MG63 (cell line): ENCODE results near the gene C17orf50. TPM values are rescaled to one million over a fixed set of nuclear protein-coding genes. Genes with fewer than 3 reads are reported as not detected.

Experiments used
- DNase-seq: peaks from one replicate; pipeline ENCODE4 v3.0.0-alpha.2; 2020
- H3K27me3 ChIP-seq: fragments of 250-450 bp; sonication (Bioruptor Pico); 2 replicates; pipeline ENCODE4 v1.5.1; 2020; ENCODE audit warnings: mild to moderate bottlenecking, moderate library complexity
- H3K36me3 ChIP-seq: fragments of 250-450 bp; sonication (Bioruptor Pico); 2 replicates; pipeline ENCODE4 v1.5.1; 2020; ENCODE audit warnings: mild to moderate bottlenecking, moderate library complexity
- H3K4me3 ChIP-seq: fragments of 250-450 bp; sonication (Bioruptor Pico); 2 replicates; pipeline ENCODE4 v1.5.1; 2020; ENCODE audit warnings: mild to moderate bottlenecking, moderate library complexity
- H3K9me3 ChIP-seq: fragments of 250-450 bp; sonication (Bioruptor Pico); 2 replicates; pipeline ENCODE4 v1.5.1; 2020; ENCODE audit warnings: mild to moderate bottlenecking, moderate library complexity
- total RNA-seq: library from RNA; depleted of rRNA; stranded (reverse); fragments of >200 nt; shearing (Covaris generic); gene quantifications from 2 replicates; pipeline ENCODE4 v1.2.3, GENCODE V29; 2014; ENCODE audit warnings: low replicate concordance; rRNA removed

Gene C17orf50
- total RNA-seq, result not detected in 2 replicates

GRCh38 chr17:35760587-35760986 lies at the start of gene C17orf50:
Gene C17orf50, plus strand, starts transcription at chr17:35760887. Its CDS starts 55 bp downstream, at chr17:35760942.
- Histone ChIP-seq H3K36me3 (no peaks in the 10 kb centered on the region), H3K27me3 (no peaks in the 10 kb centered on the region; the same call in 1 of the 2 replicates), H3K9me3 (no peaks in the 10 kb centered on the region), H3K4me3 (no peak within 1 kb of the TSS)
- DNase-seq, result no peak

- DNase-seq, result no peak
- Histone ChIP-seq H3K9me3 (no peaks in the 10 kb centered on the region), H3K4me3 (no peak overlapping the region), H3K27me3 (no peaks in the 10 kb centered on the region), H3K36me3 (peaks cover 43% of the 10 kb centered on the region)
Observed at GRCh38 chr17:35710950-35711349, 49.7 kb upstream of the C17orf50 start.

- no peak for DNase-seq
- Histone ChIP-seq H3K9me3 (no peaks in the 10 kb centered on the region), H3K36me3 (peaks cover 55% of the 10 kb centered on the region), H3K4me3 (no peak overlapping the region), H3K27me3 (no peaks in the 10 kb centered on the region)
Observed at GRCh38 chr17:35713069-35713728, 47.5 kb upstream of the C17orf50 start.

- Histone ChIP-seq H3K9me3 (no peaks in the 10 kb centered on the region), H3K4me3 (no peak overlapping the region), H3K36me3 (peaks cover 49% of the 10 kb centered on the region), H3K27me3 (no peaks in the 10 kb centered on the region)
- no peak for DNase-seq
Observed at GRCh38 chr17:35714988-35715387, 45.7 kb upstream of the C17orf50 start.

GRCh38 chr17:35715416-35715815 lies 45.3 kb upstream of the C17orf50 start:
- H3K27me3 ChIP-seq, result no peaks in the 10 kb centered on the region
- no peak overlapping the region for H3K4me3 ChIP-seq
- DNase-seq, result no peak
- peaks cover 46% of the 10 kb centered on the region for H3K36me3 ChIP-seq
- no peaks in the 10 kb centered on the region for H3K9me3 ChIP-seq

- DNase-seq, result no peak
- H3K36me3 ChIP-seq, result peaks cover 44% of the 10 kb centered on the region
- no peaks in the 10 kb centered on the region for H3K27me3 ChIP-seq
- no peak overlapping the region for H3K4me3 ChIP-seq
- H3K9me3 ChIP-seq, result no peaks in the 10 kb centered on the region
Observed at GRCh38 chr17:35716173-35716572, 44.5 kb upstream of the C17orf50 start.

- Histone ChIP-seq H3K36me3 (peaks cover 39% of the 10 kb centered on the region), H3K9me3 (no peaks in the 10 kb centered on the region), H3K27me3 (no peaks in the 10 kb centered on the region), H3K4me3 (no peak overlapping the region)
- no peak for DNase-seq
Observed at GRCh38 chr17:35716897-35717465, 43.7 kb upstream of the C17orf50 start.

- no peak overlapping the region for H3K4me3 ChIP-seq
- no peak for DNase-seq
- H3K36me3 ChIP-seq, result peaks cover 35% of the 10 kb centered on the region
- no peaks in the 10 kb centered on the region for H3K27me3 ChIP-seq
- H3K9me3 ChIP-seq, result no peaks in the 10 kb centered on the region
Observed at GRCh38 chr17:35717475-35717874, 43.2 kb upstream of the C17orf50 start.

- DNase-seq, result no peak
- Histone ChIP-seq H3K36me3 (peaks cover 36% of the 10 kb centered on the region), H3K4me3 (no peak overlapping the region), H3K27me3 (no peaks in the 10 kb centered on the region), H3K9me3 (no peaks in the 10 kb centered on the region)
Observed at GRCh38 chr17:35723735-35724134, 37.0 kb upstream of the C17orf50 start.

- peaks cover 34% of the 10 kb centered on the region for H3K36me3 ChIP-seq
- no peaks in the 10 kb centered on the region for H3K9me3 ChIP-seq
- DNase-seq, result no peak
- no peak overlapping the region for H3K4me3 ChIP-seq
- H3K27me3 ChIP-seq, result no peaks in the 10 kb centered on the region
Observed at GRCh38 chr17:35725058-35725457, 35.6 kb upstream of the C17orf50 start.

GRCh38 chr17:35725802-35726126 lies 34.9 kb upstream of the C17orf50 start:
- no peak for DNase-seq
- Histone ChIP-seq H3K9me3 (no peaks in the 10 kb centered on the region), H3K36me3 (peaks cover 34% of the 10 kb centered on the region), H3K4me3 (no peak overlapping the region), H3K27me3 (no peaks in the 10 kb centered on the region)

GRCh38 chr17:35726127-35726952 lies 34.3 kb upstream of the C17orf50 start:
- DNase-seq, result peak; percentile 53
- Histone ChIP-seq H3K4me3 (no peak overlapping the region), H3K36me3 (peaks cover 32% of the 10 kb centered on the region), H3K27me3 (no peaks in the 10 kb centered on the region), H3K9me3 (no peaks in the 10 kb centered on the region)

- no peak for DNase-seq
- H3K9me3 ChIP-seq, result no peaks in the 10 kb centered on the region
- peaks cover 32% of the 10 kb centered on the region for H3K36me3 ChIP-seq
- H3K4me3 ChIP-seq, result no peak overlapping the region
- no peaks in the 10 kb centered on the region for H3K27me3 ChIP-seq
Observed at GRCh38 chr17:35726953-35727460, 33.7 kb upstream of the C17orf50 start.

GRCh38 chr17:35727635-35728034 lies 33.1 kb upstream of the C17orf50 start:
- no peak for DNase-seq
- peaks cover 32% of the 10 kb centered on the region for H3K36me3 ChIP-seq
- no peak overlapping the region for H3K4me3 ChIP-seq
- no peaks in the 10 kb centered on the region for H3K9me3 ChIP-seq
- no peaks in the 10 kb centered on the region for H3K27me3 ChIP-seq

GRCh38 chr17:35728551-35728950 lies 32.1 kb upstream of the C17orf50 start:
- Histone ChIP-seq H3K4me3 (no peak overlapping the region), H3K27me3 (no peaks in the 10 kb centered on the region), H3K36me3 (peaks cover 23% of the 10 kb centered on the region), H3K9me3 (no peaks in the 10 kb centered on the region)
- no peak for DNase-seq

- H3K4me3 ChIP-seq, result no peak overlapping the region
- H3K36me3 ChIP-seq, result peaks cover 16% of the 10 kb centered on the region
- H3K9me3 ChIP-seq, result no peaks in the 10 kb centered on the region
- no peak for DNase-seq
- H3K27me3 ChIP-seq, result no peaks in the 10 kb centered on the region
Observed at GRCh38 chr17:35729405-35729833, 31.3 kb upstream of the C17orf50 start.

GRCh38 chr17:35730400-35731005 lies 30.2 kb upstream of the C17orf50 start:
- Histone ChIP-seq H3K27me3 (no peaks in the 10 kb centered on the region), H3K36me3 (peaks cover 10% of the 10 kb centered on the region), H3K4me3 (no peak overlapping the region), H3K9me3 (no peaks in the 10 kb centered on the region)
- no peak for DNase-seq
